ENCODE results near the gene WASF2.

Gene WASF2

DNA sequence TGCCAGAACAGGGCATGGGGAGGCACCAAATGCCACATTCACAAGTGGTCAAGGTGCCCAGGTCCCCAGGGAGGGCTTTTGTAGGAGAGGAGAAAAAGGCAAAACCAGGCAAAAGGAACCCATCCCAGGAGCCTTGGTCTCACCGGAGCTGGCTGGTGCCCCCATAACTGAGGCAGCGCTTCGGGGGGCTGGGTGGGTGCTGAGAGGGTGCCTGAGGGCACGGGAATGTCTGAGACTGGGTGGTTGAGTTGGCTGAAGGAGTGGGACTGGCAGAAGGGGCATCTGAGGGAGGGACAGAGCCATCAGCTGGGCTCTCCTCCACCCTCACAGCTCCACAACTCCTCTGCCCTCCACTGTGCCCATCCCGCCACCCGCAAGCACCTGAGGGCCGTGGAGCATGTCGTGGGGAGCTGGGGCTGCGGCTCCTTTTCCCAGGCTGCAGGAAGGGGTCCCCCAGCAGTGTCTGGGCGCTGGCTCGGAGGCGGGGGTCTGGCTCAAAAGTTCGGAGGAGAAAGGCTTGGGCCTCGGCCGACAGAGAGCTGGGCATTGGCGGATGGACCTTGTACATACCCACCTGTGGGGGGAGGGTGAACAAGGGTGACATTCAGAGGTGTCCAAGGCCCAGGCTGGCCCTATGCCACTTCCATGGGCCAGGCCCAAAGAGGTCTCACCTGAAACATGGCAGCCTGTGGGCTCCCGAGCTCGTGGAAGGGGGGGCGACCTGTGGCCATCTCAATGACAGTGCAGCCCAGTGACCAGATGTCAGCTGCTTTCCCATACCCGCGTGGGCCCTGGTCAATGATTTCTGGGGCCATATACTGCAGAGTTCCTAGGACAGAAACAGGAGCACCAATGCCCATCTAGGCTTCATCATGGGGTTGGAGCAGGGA is 131.7 kb downstream of the WASF2 start:
- TF ChIP-seq, protein P1, sequence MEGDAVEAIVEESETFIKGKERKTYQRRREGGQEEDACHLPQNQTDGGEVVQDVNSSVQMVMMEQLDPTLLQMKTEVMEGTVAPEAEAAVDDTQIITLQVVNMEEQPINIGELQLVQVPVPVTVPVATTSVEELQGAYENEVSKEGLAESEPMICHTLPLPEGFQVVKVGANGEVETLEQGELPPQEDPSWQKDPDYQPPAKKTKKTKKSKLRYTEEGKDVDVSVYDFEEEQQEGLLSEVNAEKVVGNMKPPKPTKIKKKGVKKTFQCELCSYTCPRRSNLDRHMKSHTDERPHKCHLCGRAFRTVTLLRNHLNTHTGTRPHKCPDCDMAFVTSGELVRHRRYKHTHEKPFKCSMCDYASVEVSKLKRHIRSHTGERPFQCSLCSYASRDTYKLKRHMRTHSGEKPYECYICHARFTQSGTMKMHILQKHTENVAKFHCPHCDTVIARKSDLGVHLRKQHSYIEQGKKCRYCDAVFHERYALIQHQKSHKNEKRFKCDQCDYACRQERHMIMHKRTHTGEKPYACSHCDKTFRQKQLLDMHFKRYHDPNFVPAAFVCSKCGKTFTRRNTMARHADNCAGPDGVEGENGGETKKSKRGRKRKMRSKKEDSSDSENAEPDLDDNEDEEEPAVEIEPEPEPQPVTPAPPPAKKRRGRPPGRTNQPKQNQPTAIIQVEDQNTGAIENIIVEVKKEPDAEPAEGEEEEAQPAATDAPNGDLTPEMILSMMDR (conservative IDR thresholded peaks at IDR 0.05; ENCODE audit: low read length): no peak
- no peak for DNase-seq (ENCODE audit: low read depth)
- H3K4me3 ChIP-seq (ENCODE audit: low read length): no peak overlapping the region

DNA sequence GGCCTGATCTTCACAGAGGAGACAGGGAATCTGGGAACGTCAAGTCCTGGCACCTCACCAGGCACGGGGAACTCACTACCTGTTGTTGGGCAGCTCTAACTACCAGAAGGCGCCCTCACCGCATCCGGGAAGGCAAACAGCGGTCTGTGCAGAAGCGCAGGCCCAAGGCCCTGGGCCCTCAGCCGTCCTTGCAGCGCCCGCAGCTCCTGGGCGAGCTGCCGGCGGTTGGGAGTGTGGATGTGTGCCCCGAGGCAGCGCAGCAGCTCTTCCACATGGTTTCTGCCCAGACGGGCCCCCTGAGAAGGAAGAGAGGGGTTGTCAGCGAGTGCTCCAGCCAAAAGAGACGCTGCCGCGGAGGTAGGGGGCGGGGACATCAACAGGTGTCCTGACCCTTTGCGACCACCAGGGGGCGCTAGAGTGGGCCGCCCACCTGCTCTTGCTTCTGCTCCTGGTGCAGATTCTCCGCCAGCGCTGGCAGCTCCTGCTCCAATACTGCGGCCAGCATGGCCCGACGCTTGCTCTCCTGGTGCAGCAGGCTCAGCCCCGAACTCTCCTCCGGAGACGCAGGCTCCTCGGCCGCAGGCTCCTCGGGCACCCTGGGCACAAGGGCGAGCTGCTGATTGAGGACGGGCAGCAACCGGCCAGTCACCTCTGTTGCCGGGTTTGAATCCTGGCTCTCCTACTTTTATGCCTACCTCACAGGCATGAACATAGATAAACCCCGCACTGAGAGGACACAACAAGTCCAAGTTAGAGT is 132.5 kb downstream of the WASF2 start:
- H3K4me3 ChIP-seq (ENCODE audit: low read length): no peak overlapping the region
- peak; percentile 33 for DNase-seq (ENCODE audit: low read depth)
- TF ChIP-seq, protein P1 (conservative IDR thresholded peaks at IDR 0.05; ENCODE audit: low read length): peak; percentile 78

DNA sequence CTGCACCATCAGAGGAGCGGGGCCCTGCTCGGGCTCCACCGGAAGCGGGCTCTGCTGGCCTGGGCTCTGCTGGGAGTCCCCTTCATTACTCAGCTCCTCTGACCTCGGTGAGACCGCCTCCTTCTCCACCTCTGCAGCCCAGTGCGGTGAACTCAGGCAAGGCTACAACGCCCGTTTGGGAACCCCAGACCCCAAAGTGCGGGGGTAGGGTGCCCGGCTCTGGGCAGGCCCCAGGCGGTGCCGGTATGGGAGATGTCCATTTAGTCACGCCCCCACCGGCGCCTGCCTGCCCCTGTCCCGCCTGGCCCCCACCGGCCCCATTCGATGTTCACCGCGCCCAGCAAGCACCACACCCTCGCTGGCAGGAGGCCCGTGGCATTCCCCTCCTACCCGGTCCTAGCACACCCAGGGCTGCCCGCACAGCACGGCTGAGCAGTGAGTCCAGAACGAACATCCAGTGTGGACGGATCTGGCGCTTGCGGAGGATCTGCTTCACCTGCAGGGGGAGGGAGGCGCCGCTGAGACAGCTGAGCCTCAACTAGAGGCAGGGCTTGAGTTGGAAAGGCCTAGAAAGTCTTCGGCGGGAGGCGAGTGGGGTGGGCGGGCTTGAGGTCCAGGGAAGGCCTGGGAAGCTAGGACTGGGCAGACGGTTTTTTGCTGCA is 133.2 kb downstream of the WASF2 start:
- no peak overlapping the region for H3K4me3 ChIP-seq (ENCODE audit: low read length)
- DNase-seq (ENCODE audit: low read depth): no peak
- TF ChIP-seq, protein P1 (conservative IDR thresholded peaks at IDR 0.05; ENCODE audit: low read length): no peak

DNA sequence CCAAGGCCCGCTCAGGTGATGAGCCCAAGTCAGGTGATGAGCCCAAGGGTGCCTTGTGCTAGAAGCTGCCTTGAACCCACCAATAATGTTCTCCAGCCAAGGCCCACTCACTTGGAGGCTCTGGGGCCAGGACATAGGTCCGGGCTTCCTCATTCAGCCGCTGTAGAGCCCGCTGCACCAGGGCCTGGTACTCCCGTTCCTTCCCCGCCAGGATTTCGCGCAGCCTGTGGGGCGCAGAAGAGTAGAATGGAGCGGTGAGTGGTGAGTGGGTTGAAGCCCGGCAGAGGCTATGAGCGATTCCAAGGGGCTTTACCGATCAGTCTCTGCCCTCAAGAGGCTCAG is 133.7 kb downstream of the WASF2 start:
- TF ChIP-seq, protein P1 (conservative IDR thresholded peaks at IDR 0.05; ENCODE audit: low read length): no peak
- no peak for DNase-seq (ENCODE audit: low read depth)
- H3K4me3 ChIP-seq (ENCODE audit: low read length): no peak overlapping the region

DNA sequence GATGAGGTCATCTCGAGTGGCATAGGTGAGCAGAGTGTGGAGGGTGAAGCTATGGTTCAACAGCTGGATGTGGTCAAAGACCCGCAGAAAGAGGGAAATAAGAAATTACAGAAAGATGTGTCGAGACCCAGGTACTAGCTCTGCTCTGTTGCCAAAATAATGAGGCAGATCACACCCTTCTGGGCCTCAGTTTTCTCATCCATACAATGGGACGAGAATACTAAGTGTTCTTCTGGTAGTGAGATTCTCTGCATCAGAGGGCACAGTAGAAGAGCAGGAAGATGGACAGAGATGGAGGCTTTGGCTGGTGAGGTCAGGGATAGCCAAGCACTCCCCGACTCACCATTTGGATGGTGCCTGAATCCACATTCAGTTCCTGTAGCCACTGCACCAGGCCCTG is 134.3 kb downstream of the WASF2 start:
- TF ChIP-seq, protein P1 (conservative IDR thresholded peaks at IDR 0.05; ENCODE audit: low read length): no peak
- H3K4me3 ChIP-seq (ENCODE audit: low read length): no peak overlapping the region
- no peak for DNase-seq (ENCODE audit: low read depth)
